IPS-11a (cell line): ENCODE results near the gene REEP6.
"Not testable (repeated sequence)": the region's sequence is repeated elsewhere in the genome, so short reads cannot be mapped to it uniquely, and the experiment has no call there.

ENCODE experiments used
- H3K4me3 ChIP-seq: one replicate; pipeline ENCODE4 v1.5.1; 2013; ENCODE audit warnings: low read depth, low read length, control low read depth

REEP6 gene

DNA sequence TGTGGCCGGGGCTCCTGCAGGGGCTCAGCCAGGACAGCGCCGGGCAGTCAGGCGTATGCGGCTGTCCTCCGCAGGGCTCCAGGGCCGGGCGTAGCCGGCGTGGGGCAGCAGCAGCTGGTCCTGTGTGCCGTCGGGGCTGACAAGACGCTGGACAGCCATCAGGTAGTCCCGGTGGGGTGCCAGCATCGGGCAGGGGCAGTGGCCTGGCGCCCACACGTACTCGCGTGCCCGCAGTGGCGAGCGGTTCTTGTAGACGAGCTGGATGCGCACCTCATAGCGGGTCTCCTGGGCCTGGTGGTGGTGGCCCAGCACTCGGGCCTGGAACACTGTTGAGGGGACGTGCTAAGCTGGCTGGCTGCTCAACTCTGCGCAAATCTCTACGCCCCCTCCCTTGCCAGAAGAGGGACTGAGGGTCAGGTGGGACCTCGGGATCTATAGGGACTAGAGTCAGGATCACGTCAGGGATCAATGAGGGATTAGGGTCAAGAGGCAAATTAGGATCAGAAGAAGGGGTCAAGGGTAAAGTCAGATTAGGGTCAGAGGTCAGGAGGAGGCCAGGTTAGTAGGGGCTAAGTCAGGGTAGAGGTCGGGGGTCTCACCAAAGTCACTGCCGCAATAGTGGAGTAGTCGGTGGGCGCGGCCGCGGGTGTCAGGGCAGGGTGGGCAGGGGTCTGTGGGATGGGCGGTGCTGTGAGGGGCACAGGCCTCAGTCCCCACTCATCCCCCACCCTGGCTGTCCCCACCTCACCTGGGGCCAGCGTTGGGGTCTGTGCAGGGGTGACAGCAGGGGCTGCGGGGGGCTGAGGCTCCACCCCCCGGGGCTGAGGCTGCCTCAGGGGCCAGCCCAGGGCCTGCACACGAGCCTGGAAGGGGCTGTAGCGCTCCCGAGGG lies 15.3 kb downstream of the REEP6 start:
- H3K4me3 ChIP-seq: no peak overlapping the region

DNA sequence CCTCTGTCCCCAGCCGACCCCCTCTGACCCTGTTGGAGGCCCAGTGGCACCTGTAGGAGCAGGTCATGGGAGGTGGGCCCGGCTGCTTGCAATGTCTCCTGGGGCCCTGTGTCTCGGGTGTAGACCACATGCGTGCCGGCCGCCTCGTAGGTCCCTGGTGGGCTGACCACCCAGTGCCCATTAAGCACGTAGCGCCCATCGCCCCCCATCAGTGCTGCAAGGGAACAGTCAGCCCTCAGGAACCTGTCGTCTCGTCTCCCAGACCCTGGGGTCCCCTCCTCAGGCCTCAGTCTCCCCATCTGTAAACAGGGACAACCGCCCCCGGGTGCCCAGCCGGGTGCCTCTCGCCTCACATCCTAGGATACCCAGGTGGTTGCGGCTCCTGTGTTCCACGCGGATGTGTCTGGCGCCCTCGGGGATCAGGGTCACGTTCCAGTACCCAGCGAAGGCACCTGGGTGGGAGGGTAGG lies 16.2 kb downstream of the REEP6 start:
- peak overlapping the region; percentile 8 for H3K4me3 ChIP-seq

DNA sequence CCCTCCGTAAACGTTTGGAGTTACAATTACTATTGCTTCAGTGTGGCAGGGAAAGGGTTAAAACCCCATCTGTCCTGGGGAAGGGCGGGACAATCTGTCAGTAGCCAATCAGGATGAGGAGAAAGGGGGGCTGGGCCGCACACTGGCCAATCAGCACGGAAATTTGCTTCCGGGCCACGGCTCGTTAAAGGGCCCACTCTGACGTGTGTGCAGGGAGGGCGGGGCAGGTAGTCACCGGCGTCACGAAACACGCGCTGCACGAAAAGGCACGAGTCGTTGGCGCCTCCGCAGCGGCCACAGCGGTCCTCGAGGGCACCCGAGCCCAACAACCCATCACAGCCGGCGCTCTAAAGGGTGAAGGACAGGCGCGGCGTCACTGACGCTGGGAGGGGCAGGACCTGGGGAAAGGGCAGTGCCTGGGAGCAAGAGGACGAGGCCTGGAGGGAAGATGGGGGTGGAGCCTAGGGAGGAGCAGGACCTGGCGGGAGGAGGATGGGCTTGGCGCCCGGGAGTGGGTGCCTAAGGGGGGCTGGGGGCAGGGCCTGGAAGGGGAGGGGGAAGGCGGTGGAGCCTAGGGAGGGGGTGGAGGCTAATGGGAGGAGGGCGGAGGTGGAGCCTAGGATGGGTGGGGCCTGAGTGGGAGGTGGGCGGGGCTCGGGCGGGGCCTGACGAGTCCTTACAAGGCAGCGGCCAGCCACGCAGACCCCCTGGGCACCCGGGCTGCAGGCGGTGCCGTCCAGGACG lies 17.0 kb downstream of the REEP6 start:
- H3K4me3 ChIP-seq: peak overlapping the region; percentile 72

DNA sequence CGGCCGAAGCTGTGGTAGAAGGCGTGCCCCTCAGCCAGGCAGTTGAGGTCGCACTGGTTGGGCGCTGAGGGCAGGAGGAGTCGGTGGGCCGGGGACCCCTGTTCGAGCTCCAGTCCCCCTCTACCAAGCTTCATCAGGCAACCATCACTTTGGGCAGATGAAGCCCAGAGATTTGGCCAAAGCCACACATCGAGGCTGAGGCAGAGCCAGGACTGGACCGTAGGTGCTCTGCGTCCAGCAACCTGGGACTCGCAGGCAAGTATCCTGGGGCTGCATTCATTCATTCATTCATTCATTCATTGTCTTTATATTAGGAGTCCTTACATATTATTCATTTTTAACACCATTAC lies 17.5 kb downstream of the REEP6 start:
- H3K4me3 ChIP-seq: peak overlapping the region; percentile 10

DNA sequence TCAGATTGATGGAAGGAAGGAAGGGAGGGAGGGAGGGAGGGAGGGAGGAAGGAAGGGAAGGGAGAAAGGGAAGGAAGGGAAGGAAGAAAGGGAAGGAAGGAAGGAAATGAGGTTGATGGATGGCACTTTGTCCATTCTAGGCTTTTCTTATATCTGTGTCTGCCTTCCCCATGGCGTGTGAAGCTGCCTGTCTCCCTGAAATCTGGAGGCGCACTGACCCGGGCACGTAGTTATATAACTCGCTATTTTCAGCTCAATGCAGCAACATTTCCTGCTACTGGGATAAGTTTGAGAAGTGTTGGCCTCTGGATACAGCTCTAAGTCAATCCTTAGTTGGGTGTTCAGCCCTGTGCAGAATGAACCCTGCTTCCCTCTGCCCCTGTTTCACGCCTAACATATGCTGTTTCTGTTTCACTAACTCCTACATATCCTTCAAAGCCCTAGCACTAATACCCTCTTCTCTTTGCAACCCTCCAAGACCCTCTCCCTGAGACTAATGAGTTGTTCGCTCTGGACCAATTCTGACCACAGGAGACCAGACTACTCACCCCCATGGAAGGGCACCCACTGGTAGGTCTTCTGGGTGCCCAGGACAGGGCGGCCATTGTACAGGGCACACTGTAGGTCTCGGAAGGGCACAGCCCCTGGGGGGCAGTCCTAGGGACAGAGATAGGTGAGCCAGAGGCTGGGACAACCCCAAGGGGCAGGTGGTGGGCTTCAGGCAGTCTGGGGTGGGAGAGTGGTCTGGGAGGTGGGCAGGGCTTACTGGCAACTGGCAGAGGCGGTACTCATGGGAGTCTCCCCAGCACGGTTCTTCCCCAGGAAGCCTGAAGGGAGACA lies 18.8 kb downstream of the REEP6 start:
- H3K4me3 ChIP-seq: no peak overlapping the region

DNA sequence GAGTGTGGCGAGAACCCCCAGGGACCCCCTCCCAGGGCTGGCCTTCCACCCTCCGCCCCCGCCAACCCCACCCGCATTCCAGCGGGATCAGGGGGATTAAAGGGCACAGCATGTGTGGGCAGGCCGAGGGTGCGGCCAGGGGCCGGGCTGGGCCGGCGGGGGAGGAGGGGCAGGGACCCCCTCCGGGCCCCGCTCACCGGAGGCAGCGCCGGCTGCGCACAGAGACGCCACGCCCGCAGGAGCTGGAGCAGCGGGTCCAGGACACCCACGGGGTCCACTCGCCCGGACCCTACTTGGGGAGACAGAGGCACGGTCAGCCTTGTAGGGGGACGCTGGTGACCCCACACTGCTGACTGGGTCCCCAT lies 19.4 kb downstream of the REEP6 start:
- no peak overlapping the region for H3K4me3 ChIP-seq

DNA sequence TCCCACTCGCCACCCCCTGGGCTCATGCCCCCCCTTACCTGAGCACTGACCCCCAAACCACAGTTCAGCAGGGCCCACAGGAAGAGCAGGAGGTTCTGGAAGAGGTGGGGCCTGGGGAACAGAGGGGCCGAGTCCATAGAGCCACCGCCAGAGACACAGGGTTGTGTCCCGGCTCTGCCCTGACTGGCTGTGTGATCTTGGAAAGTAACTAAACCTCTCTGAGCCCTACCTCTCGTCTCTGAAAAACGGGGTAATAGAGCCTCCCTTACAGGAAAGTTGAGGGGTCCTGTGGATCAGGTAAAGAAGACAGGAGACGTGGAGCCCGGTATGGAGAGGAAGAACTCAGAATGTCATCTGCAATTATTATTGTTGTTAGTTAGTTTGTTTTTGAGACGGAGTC lies 19.8 kb downstream of the REEP6 start:
- H3K4me3 ChIP-seq: no peak overlapping the region

DNA sequence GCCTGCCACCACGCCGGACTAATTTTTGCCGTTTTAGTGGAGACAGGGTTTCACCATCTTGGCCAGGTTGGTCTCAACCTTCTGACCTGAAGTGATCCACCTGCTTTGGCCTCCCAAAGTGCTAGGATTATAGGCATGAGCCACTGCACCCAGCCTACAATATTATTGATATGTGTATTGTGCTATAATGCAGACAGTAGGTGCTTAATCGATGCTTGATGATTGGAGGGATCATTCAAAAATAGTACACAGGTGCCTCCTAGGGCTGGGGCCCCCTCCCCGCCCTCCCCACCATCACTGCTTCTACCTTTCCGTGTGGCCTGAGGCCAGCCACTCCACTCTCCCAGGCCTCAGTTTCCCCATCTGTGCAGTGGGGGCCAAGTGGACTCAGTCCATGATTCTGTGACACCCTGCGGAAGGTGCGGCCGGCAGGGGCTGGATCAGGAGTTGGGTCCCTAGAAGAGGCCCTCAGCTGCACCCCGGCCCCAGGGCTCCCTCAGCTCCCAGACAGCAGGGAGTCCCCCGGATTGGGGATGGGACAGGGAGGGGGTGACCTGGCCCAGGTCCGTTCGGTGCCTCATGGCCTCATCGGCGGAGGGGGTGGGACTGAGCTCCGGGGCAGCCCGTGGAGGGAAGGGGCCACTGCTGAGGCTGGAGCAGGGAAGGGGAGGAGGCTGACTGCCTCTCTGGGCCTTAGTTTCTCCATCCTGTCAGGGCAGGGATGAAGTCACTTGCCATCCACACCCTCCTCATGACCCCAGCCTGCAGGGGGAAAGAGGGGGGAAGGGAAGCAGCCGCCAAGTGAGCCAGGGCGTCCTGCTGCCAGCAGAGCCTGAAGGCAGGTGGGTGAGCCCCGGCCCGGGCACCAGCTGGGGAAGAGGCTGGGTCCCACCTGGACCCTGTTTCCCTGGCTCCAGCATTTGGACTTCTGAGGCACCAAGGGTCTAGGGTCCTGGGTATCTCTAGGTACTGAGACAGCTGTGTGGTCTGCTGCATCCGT lies 20.6 kb downstream of the REEP6 start:
- H3K4me3 ChIP-seq: no peak overlapping the region

DNA sequence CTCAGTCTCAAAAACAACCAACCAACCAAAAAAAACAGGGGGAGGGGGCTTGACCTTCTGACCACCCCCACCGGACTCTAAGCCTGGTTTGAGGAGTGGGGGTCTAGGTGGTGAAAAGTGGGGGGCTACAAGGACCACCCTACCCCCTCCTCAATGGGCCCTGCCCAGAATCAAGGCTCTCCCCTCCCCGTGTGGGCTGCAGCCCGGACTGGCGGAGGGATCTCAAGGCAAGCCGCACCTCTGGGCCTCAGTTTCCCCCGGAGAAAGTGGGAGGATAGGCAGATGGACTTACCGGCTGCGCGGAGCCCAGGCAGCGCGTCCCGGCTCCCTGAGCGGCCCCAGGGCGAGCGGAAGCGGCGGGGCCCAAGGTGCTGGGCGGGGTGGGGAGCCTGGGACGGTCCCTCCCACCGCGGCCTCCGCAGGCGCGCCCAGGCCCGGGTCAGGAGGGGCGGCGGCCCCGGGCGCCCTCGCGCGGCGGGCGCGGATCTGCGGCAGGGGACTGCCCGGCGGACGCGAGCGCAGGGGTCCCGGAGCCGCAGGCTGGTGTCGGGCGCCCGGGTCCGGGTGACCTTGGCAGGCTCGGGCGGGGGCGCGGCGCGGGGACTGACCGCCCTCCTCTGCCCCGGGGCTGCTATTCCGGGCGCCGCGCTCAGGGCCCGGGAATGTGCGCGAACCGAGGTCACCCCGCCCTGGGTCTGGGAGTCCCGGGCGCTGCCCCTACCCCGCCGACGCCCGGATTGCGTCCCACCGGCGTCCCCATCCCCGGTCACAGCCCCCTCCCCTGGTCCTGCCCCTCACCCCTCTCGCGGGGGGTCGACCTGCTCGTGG lies 21.9 kb downstream of the REEP6 start, which contains the start of gene ADAMTSL5:
Gene ADAMTSL5 (minus strand): TSS at position 349 of the 828 bp plus-strand sequence. CDS start 2,076 bp downstream, outside the sequence.
- H3K4me3 ChIP-seq: peak within 1 kb of the TSS; percentile 17

DNA sequence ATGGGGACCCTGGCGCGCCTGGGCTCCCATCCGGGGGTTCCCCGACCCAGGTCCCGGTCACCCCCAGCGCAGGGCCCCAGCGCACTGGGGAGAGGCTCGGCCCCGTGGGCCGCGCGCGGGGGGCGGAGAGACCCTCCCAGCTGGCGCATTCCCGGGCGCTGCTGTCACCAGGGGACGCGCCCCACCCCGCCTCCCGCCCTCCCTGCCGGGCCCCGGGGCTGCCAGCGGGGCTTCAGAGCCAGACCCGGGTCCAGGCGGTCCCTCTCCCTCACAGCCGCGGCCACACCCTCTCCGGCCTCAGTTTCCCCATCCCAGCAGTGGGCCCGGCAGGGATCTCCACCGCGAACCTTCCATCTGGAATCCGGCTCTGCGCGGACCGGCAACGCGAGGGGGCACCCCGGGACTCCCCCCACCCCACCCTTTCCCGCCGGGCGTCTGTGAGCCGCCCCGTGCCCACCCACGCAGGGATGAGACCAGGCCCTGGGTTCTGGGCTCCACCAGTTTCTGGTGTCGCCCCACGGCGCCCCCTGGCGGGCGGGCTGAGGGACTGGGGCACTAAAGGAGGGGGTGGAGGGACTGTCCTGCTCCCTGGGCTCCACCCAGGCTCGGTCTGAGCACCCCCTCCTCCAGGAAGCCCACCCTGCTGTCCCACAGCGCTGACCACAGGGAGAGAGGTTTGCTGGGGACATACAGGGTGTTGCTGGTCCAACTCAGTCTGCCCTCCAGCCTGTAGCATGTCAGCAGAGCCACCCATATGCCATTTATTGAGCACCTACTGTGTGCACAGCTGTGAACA lies 22.7 kb downstream of the REEP6 start:
- H3K4me3 ChIP-seq: no peak overlapping the region

DNA sequence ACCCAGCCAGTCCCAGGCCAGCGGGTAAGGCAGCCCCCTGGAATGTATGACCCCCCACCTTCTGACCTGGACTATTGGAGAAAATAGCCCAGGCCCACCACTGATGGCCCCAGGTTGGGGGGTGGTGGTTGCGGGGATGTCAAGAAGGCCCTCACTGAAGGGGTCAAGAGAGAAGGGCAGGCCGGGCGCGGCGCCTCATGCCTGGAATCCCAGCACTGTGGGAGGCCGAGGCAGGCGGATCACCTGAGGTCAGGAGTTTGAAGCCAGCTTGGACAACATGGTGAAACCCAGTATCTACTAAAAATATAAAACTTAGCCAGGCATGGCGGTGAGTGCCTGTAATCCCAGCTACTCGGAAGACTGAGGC lies 23.3 kb downstream of the REEP6 start:
- no peak overlapping the region for H3K4me3 ChIP-seq

DNA sequence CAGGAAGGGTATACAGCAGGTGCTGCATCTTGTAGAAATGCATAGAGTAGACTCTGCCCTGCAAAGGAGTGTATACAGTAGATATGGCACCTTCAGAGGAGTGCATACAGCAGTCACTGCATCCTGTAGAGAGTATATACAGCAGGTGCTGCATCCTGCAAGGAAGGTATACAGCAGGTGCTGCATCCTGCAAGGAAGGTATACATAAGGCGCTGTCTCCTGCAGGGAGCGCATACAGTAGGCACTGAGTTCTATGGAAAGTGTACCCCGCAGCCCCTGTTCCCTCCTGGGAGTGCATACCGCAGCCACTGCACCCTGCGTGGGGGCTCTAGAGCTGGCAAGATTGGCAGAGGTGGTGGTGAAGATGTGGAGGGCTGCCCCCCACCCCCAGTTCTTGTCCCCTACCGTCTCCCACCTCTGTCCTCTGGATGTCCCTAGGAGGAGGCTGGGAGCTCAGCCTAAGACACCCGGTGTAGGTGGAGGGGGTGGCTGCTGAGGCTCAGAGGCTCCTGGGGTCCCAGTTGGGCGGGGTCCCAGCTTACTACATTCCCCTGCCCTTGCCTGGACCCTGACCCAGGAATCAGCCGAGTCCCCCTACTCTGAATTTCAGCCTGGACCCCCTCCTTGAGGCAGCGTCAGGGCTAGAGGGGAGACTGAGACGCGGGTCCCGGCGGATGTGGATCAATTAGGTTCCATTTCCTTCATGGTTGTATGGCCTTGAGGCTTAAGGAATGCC lies 24.2 kb downstream of the REEP6 start:
- H3K4me3 ChIP-seq: no peak overlapping the region

DNA sequence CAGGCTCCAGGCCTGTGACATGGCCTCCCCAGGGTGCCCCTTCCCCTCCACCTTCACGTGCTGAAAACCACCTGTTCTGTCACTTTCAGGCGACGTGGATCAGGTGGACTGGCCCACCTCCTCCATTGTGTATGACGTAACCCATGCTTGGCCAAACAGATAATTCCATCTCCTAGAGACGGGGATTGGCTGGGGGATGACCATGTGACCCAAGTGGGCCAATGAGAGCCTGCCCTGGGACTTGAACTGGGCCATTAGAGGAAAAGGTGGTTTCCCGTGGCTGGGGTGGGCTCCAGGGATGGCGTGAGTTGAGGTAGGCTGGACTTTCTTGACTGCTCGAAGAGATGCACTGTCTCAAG lies 25.4 kb downstream of the REEP6 start:
- no peak overlapping the region for H3K4me3 ChIP-seq

DNA sequence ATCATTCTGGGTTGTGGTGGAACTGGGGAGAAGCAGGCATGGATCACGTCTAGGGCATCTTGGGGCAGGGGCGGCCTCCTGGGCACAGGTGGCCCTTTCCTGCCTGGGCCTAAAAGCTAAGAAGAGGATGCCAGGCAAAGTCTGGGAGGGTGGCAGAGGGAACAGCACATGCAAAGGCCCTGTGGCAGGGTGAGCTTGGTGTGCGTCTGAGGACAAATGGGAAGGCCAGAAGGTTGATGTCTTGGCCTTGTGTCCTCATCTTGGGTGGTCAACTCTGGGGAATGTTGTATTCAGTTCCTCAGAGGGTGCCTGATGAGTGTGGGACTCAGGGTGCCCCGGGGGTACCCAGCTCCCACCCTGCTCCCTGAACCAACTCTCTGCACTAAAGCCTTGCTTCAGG lies 27.5 kb downstream of the REEP6 start:
- no peak overlapping the region for H3K4me3 ChIP-seq

DNA sequence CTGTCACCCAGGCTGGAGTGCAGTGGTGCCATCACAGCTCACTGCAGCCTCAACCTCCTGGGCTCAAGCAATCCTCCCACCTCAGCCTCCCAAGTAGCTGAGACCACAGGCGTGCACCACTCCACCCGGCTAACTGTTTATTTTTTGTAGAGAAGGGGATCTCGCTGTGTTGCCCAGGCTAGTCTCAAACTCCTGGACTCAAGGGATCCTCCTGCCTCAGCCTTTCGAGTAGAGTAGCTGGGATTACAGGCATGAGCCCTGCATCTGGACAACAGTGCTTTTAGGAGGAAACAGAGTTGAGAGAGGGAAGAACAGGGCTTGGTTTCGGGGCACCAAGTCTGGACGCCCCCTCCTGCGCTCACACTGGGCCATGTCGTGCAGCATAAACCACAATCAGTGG lies 28.8 kb downstream of the REEP6 start:
- not testable (repeated sequence) for H3K4me3 ChIP-seq

DNA sequence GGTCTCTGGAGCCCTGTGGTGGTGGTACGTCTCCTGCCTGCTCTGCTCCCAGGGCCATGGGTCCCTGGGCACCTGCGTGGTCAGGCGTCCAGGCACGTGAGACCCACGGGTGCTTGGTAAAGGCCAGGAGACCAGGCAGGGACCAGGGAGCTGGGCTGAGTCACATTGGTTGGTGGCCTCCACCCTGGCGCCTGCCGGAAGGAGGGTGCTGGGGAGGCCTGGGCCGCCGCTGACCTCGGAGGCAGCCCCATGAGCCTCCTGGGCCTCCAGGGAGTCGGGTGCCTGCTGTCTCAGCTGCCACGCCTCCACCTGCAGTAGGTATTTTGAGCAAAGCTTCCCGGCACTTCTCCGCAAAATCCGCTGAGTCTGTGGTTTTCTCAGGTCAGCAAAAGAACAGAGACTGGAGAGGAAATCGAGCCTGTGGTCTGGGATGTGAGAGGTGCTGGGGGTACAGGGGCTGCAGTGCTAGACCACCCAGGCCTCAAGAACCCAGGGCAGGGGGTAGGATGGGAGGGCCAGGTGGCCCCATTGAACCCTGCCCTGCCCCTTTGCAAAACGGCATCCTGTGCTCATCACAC lies 29.3 kb downstream of the REEP6 start:
- H3K4me3 ChIP-seq: no peak overlapping the region

DNA sequence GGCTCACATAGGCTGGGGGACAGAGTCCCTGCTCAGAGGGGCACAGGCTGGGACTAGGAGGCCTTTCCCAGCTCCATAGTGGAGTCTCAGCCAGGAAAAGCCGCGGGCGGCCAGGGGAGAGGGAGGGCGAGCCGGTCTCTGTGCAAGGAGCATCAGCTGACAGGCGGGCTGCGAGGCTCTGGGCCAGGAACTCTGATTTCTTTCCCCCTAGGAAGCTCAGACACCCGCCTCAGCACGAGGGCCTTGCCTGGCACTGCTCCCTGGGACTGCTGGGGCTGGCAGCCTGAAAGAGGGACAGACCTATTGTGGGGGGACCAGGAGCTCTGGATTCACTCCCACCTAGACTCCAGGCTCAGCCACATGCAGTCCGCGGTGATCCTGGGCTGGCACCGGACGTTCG lies 30.7 kb downstream of the REEP6 start:
- H3K4me3 ChIP-seq: no peak overlapping the region

DNA sequence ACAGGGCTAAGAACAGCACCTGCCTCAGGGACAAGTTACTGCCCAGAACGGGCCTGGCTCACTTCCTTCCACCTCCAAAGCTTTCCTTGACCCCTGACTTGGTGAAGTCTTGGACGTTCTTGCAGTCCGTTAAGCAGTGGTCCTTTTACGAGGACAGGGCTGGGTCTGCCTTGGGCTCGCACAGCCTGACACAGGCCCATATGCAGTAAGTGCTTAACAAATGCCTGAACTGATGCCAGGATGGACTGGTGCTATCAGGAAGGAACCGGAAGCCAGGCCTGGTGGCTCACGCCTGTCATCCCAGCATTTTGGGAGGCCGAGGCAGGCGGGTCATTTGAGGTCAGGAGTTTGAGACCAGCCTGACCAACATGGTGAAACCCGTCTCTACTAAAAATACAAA lies 31.1 kb downstream of the REEP6 start:
- H3K4me3 ChIP-seq: no peak overlapping the region
